WTC11 (cell line): ENCODE data around the gene RCOR3. TPM values are rescaled to one million over a fixed set of nuclear protein-coding genes. Genes with fewer than 3 reads are reported as not detected.

Experiments
- ATAC-seq: fragments of 200-7000 bp; cut with Tn5 transposase; 2 replicates; pipeline ENCODE4 v1.10.0; 2021; ENCODE audit warnings: mild to moderate bottlenecking, moderate library complexity
- CTCF ChIA-PET: fragments of 300-600 bp; sonication (Branson Sonifier 250); formaldehyde crosslinking; loops from one replicate; lab custom pipeline; 2021; ENCODE audit warnings: antibody characterized with exemption; lab: Charles Lee
- POLR2A ChIA-PET: fragments of 350-600 bp; sonication (Branson Sonifier 250); formaldehyde crosslinking; loops from one replicate; lab custom pipeline; 2021; ENCODE audit warnings: antibody characterized with exemption; lab: Charles Lee
- DNase-seq: peaks from one replicate; pipeline ENCODE4 v3.0.0; 2021; ENCODE audit warnings: low spot score
- H3K27ac Mint-ChIP-seq: 2 replicates; pipeline ENCODE4 v1.8.0; 2021; ENCODE audit warnings: mixed read lengths
- H3K27me3 Mint-ChIP-seq: 2 replicates; pipeline ENCODE4 v1.8.0; 2021; ENCODE audit warnings: low read depth, mild to moderate bottlenecking, moderate library complexity, mixed read lengths
- H3K36me3 Mint-ChIP-seq: 2 replicates; pipeline ENCODE4 v1.8.0; 2021; ENCODE audit warnings: mixed read lengths
- H3K4me1 Mint-ChIP-seq: 2 replicates; pipeline ENCODE4 v1.8.0; 2022; ENCODE audit warnings: mixed read lengths
- H3K4me3 Mint-ChIP-seq: 2 replicates; pipeline ENCODE4 v1.8.0; 2021; ENCODE audit warnings: mild to moderate bottlenecking, moderate library complexity, mixed read lengths
- H3K9me3 Mint-ChIP-seq: 2 replicates; pipeline ENCODE4 v1.8.0; 2021; ENCODE audit warnings: mixed read lengths
- ATF1 ChIP-seq: sonication (generic); formaldehyde crosslinking; IDR thresholded peaks from 2 replicates; pipeline ENCODE4 v1.8.1; 2023; ENCODE audit warnings: mild to moderate bottlenecking, moderate library complexity, missing genetic modification reagents
- FOXP1 ChIP-seq: sonication (generic); formaldehyde crosslinking; IDR thresholded peaks from 2 replicates; pipeline ENCODE4 v1.8.0; 2022; ENCODE audit warnings: missing genetic modification reagents, mild to moderate bottlenecking, moderate library complexity, borderline replicate concordance
- GRHL2 ChIP-seq: fragments of 250-450 bp; sonication (Bioruptor Pico); IDR thresholded peaks from 2 replicates; pipeline ENCODE4 v1.8.0; 2022; ENCODE audit warnings: mild to moderate bottlenecking, moderate library complexity; ENCODE audit not compliant: insufficient replicate concordance, severe bottlenecking
- HMGA2 ChIP-seq: fragments of 250-450 bp; sonication (Bioruptor Pico); IDR thresholded peaks from 2 replicates; pipeline ENCODE4 v1.4.0; 2021; ENCODE audit warnings: mild to moderate bottlenecking, moderate library complexity
- IRF2 ChIP-seq: sonication (generic); formaldehyde crosslinking; IDR thresholded peaks from 2 replicates; pipeline ENCODE4 v1.8.0; 2022; ENCODE audit warnings: low read depth, missing genetic modification reagents, borderline replicate concordance
- JAZF1 ChIP-seq: fragments of 250-450 bp; sonication (Bioruptor Pico); IDR thresholded peaks from 2 replicates; pipeline ENCODE4 v1.9.0; 2021; ENCODE audit warnings: moderate library complexity, mild to moderate bottlenecking, inconsistent platforms
- KAT7 ChIP-seq: sonication (generic); formaldehyde crosslinking; IDR thresholded peaks from 2 replicates; pipeline ENCODE4 v1.8.1; 2023; ENCODE audit warnings: missing genetic modification reagents, mild to moderate bottlenecking, borderline replicate concordance
- MXD4 ChIP-seq: fragments of 250-450 bp; sonication (Bioruptor Pico); IDR thresholded peaks from 2 replicates; pipeline ENCODE4 v1.8.0; 2021; ENCODE audit warnings: mild to moderate bottlenecking, moderate library complexity, borderline replicate concordance
- NFE2L1 ChIP-seq: sonication (generic); formaldehyde crosslinking; IDR thresholded peaks from 2 replicates; pipeline ENCODE4 v1.8.1; 2023; ENCODE audit warnings: missing genetic modification reagents
- NR1H2 ChIP-seq: sonication (generic); formaldehyde crosslinking; IDR thresholded peaks from 2 replicates; pipeline ENCODE4 v1.9.0; 2021; ENCODE audit warnings: mild to moderate bottlenecking, moderate library complexity, missing genetic modification reagents
- NR2C2 ChIP-seq: sonication (generic); formaldehyde crosslinking; IDR thresholded peaks from 2 replicates; pipeline ENCODE4 v1.8.0; 2022; ENCODE audit warnings: mild to moderate bottlenecking, missing genetic modification reagents
- NR3C1 ChIP-seq: sonication (generic); formaldehyde crosslinking; conservative IDR thresholded peaks from 2 replicates; pipeline ENCODE4 v1.8.1; 2023; ENCODE audit warnings: low read depth, mild to moderate bottlenecking, missing genetic modification reagents
- ZNF121 ChIP-seq: sonication (generic); formaldehyde crosslinking; IDR thresholded peaks from 2 replicates; pipeline ENCODE4 v1.8.0; 2023; ENCODE audit warnings: missing genetic modification reagents
- ZNF232 ChIP-seq: sonication (generic); formaldehyde crosslinking; IDR thresholded peaks from 2 replicates; pipeline ENCODE4 v1.8.0; 2022; ENCODE audit warnings: mild to moderate bottlenecking, missing genetic modification reagents
- ZNF317 ChIP-seq: sonication (generic); formaldehyde crosslinking; IDR thresholded peaks from 2 replicates; pipeline ENCODE4 v1.8.1; 2023; ENCODE audit warnings: low read depth, mild to moderate bottlenecking, moderate library complexity, missing genetic modification reagents, borderline replicate concordance
- ZNF416 ChIP-seq: fragments of 250-450 bp; sonication (Bioruptor Pico); IDR thresholded peaks from 2 replicates; pipeline ENCODE4 v1.9.0; 2021; ENCODE audit warnings: mild to moderate bottlenecking, inconsistent platforms
- ZNF423 ChIP-seq: fragments of 250-450 bp; sonication (Bioruptor Pico); IDR thresholded peaks from 2 replicates; pipeline ENCODE4 v2.1.2; 2022; ENCODE audit warnings: mild to moderate bottlenecking, moderate library complexity
- total RNA-seq: library from RNA; stranded (reverse); gene quantifications from 3 replicates; pipeline ENCODE4 v1.2.3, GENCODE V29; 2021
- TF ChIP-seq, protein P1 (sequence below): sonication (generic); formaldehyde crosslinking; IDR thresholded peaks from 2 replicates; pipeline ENCODE4 v1.8.1; 2023; ENCODE audit warnings: mild to moderate bottlenecking, missing genetic modification reagents
- TF ChIP-seq, protein P2 (sequence below): sonication (generic); formaldehyde crosslinking; IDR thresholded peaks from 2 replicates; pipeline ENCODE4 v1.8.0; 2023; ENCODE audit warnings: mild to moderate bottlenecking, missing genetic modification reagents
- TF ChIP-seq, protein P3 (sequence below): sonication (generic); formaldehyde crosslinking; IDR thresholded peaks from 2 replicates; pipeline ENCODE4 v1.8.1; 2022; ENCODE audit warnings: mild to moderate bottlenecking, moderate library complexity, missing genetic modification reagents
- TF ChIP-seq, protein P4 (sequence below): sonication (generic); formaldehyde crosslinking; IDR thresholded peaks from 2 replicates; pipeline ENCODE4 v1.8.0; 2022; ENCODE audit warnings: mild to moderate bottlenecking, missing genetic modification reagents
- TF ChIP-seq, protein P5 (sequence below): sonication (generic); formaldehyde crosslinking; IDR thresholded peaks from 2 replicates; pipeline ENCODE4 v1.8.0; 2022; ENCODE audit warnings: mild to moderate bottlenecking, missing genetic modification reagents
- TF ChIP-seq, protein P6 (sequence below): sonication (generic); formaldehyde crosslinking; IDR thresholded peaks from 2 replicates; pipeline ENCODE4 v1.8.0; 2023; ENCODE audit warnings: missing genetic modification reagents
- TF ChIP-seq, protein P7 (sequence below): sonication (generic); formaldehyde crosslinking; IDR thresholded peaks from 2 replicates; pipeline ENCODE4 v1.8.1; 2023; ENCODE audit warnings: mild to moderate bottlenecking, missing genetic modification reagents

Gene RCOR3
- total RNA-seq, 1 experiment from 2014 or later: 35.9 TPM

DNA sequence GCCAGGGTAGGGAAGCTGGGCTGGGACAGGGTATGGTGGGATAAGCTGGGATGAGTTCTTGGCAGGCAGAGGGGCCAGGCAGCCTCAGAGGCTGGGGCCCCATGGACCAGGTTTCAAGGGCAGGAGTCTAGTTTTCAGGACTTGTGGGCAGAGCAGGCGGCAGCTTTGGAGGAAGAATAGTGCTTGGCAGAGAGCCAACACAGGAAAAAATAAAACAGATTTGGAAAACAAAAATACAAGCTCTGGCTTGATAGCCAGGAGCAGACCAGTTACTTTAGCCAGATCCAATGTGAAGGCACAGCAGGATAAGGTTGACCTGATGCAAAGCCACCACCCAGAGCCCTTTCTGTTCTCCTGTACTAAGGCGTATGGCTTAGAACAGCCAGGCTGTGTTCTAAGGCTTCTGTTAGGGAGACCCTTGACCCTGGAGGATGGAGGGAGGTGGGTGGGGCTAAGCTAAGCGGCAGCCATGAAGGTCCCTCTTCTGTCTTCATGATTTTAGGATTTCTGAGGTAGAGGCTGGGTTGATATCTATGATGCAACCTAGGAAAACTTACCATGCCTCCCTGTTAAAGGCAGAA is 73.0 kb downstream of the RCOR3 start (continued):
- TF ChIP-seq NR3C1 (CRISPR knock-in tag) (no peak), JAZF1 (CRISPR knock-in tag) (no peak), ATF1 (no peak), ZNF232 (no peak), ZNF121 (CRISPR knock-in tag) (no peak), NR1H2 (CRISPR knock-in tag) (no peak), NR2C2 (no peak), ZNF416 (no peak), NFE2L1 (no peak)
- TF ChIP-seq, protein P1, sequence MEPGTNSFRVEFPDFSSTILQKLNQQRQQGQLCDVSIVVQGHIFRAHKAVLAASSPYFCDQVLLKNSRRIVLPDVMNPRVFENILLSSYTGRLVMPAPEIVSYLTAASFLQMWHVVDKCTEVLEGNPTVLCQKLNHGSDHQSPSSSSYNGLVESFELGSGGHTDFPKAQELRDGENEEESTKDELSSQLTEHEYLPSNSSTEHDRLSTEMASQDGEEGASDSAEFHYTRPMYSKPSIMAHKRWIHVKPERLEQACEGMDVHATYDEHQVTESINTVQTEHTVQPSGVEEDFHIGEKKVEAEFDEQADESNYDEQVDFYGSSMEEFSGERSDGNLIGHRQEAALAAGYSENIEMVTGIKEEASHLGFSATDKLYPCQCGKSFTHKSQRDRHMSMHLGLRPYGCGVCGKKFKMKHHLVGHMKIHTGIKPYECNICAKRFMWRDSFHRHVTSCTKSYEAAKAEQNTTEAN (CRISPR knock-in tag): no peak
- TF ChIP-seq, protein P2, sequence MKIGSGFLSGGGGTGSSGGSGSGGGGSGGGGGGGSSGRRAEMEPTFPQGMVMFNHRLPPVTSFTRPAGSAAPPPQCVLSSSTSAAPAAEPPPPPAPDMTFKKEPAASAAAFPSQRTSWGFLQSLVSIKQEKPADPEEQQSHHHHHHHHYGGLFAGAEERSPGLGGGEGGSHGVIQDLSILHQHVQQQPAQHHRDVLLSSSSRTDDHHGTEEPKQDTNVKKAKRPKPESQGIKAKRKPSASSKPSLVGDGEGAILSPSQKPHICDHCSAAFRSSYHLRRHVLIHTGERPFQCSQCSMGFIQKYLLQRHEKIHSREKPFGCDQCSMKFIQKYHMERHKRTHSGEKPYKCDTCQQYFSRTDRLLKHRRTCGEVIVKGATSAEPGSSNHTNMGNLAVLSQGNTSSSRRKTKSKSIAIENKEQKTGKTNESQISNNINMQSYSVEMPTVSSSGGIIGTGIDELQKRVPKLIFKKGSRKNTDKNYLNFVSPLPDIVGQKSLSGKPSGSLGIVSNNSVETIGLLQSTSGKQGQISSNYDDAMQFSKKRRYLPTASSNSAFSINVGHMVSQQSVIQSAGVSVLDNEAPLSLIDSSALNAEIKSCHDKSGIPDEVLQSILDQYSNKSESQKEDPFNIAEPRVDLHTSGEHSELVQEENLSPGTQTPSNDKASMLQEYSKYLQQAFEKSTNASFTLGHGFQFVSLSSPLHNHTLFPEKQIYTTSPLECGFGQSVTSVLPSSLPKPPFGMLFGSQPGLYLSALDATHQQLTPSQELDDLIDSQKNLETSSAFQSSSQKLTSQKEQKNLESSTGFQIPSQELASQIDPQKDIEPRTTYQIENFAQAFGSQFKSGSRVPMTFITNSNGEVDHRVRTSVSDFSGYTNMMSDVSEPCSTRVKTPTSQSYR: no peak
- TF ChIP-seq, protein P3, sequence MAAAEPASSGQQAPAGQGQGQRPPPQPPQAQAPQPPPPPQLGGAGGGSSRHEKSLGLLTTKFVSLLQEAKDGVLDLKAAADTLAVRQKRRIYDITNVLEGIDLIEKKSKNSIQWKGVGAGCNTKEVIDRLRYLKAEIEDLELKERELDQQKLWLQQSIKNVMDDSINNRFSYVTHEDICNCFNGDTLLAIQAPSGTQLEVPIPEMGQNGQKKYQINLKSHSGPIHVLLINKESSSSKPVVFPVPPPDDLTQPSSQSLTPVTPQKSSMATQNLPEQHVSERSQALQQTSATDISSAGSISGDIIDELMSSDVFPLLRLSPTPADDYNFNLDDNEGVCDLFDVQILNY (CRISPR knock-in tag): no peak
- TF ChIP-seq, protein P4, sequence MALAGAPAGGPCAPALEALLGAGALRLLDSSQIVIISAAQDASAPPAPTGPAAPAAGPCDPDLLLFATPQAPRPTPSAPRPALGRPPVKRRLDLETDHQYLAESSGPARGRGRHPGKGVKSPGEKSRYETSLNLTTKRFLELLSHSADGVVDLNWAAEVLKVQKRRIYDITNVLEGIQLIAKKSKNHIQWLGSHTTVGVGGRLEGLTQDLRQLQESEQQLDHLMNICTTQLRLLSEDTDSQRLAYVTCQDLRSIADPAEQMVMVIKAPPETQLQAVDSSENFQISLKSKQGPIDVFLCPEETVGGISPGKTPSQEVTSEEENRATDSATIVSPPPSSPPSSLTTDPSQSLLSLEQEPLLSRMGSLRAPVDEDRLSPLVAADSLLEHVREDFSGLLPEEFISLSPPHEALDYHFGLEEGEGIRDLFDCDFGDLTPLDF (CRISPR knock-in tag): no peak

DNA sequence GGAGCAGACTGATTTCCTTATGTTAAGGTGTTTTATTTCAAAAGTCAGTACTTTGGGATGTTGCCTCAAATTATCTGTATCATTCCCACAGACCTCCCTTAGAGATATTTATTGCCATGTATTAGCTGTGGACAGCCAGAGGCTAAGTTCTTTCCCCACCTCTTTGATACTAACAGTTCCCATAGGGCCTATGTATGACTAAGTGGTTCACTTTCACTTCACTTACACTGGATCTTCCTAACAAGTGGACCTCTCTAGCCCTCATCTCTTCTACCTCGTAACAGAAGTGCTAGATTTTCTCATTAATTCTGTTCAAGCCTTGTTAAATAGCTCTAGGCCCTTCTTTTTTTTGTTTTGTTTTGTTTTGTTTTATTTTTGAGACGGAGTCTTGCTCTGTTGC is 73.7 kb downstream of the RCOR3 start:
- ATAC-seq (no peak), DNase-seq (no peak)
- Mint-ChIP-seq H3K4me1 (peaks cover 76% of the 10 kb centered on the region), H3K4me3 (no peak overlapping the region), H3K9me3 (no peaks in the 10 kb centered on the region), H3K27ac (no peak overlapping the region), H3K27me3 (peaks cover 1% of the 10 kb centered on the region; the same call in 1 of the 2 replicates), H3K36me3 (no peaks in the 10 kb centered on the region)
- ChIA-PET CTCF (no interaction called here), POLR2A (no interaction called here)
- TF ChIP-seq JAZF1 (CRISPR knock-in tag) (no peak), ZNF423 (CRISPR knock-in tag) (no peak)

DNA sequence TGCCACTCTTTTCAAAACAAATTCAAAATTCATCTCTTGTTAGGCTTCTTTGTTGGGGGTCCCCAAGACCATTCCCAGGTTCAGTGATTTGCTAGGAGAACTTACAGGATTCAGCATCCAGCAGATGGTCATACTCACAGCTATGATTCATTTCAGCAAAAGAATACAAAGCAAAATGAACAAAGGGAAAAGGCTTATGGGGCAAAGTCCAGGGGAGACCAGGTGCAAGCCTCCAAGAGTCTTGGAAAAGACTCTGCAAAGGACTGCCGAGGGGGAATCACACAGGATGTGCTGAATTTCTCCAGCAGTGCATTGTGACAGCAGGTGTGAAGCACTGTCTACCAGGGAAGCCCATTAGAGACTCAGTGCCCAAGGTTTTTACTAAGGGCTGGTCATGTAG is 74.7 kb downstream of the RCOR3 start:
- DNase-seq (no peak), ATAC-seq (no peak)
- Mint-ChIP-seq H3K9me3 (no peaks in the 10 kb centered on the region), H3K27me3 (no peaks in the 10 kb centered on the region), H3K4me3 (no peak overlapping the region), H3K27ac (peak overlapping the region; percentile 3), H3K36me3 (no peaks in the 10 kb centered on the region), H3K4me1 (peaks cover 71% of the 10 kb centered on the region)
- POLR2A ChIA-PET: no interaction called here
- TF ChIP-seq, protein P5, sequence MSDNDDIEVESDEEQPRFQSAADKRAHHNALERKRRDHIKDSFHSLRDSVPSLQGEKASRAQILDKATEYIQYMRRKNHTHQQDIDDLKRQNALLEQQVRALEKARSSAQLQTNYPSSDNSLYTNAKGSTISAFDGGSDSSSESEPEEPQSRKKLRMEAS (CRISPR knock-in tag): no peak
- TF ChIP-seq FOXP1 (CRISPR knock-in tag): no peak
- no peak for TF ChIP-seq IRF2 (CRISPR knock-in tag)
- TF ChIP-seq ZNF317 (CRISPR knock-in tag): no peak
- TF ChIP-seq ZNF423 (CRISPR knock-in tag): no peak
- no peak for TF ChIP-seq JAZF1 (CRISPR knock-in tag)
- TF ChIP-seq HMGA2 (CRISPR knock-in tag): no peak
- TF ChIP-seq GRHL2 (CRISPR knock-in tag): no peak
- TF ChIP-seq MXD4 (CRISPR knock-in tag): no peak
- no peak for TF ChIP-seq KAT7 (CRISPR knock-in tag)
- TF ChIP-seq, protein P6, sequence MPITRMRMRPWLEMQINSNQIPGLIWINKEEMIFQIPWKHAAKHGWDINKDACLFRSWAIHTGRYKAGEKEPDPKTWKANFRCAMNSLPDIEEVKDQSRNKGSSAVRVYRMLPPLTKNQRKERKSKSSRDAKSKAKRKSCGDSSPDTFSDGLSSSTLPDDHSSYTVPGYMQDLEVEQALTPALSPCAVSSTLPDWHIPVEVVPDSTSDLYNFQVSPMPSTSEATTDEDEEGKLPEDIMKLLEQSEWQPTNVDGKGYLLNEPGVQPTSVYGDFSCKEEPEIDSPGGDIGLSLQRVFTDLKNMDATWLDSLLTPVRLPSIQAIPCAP (CRISPR knock-in tag): no peak
- TF ChIP-seq, protein P7, sequence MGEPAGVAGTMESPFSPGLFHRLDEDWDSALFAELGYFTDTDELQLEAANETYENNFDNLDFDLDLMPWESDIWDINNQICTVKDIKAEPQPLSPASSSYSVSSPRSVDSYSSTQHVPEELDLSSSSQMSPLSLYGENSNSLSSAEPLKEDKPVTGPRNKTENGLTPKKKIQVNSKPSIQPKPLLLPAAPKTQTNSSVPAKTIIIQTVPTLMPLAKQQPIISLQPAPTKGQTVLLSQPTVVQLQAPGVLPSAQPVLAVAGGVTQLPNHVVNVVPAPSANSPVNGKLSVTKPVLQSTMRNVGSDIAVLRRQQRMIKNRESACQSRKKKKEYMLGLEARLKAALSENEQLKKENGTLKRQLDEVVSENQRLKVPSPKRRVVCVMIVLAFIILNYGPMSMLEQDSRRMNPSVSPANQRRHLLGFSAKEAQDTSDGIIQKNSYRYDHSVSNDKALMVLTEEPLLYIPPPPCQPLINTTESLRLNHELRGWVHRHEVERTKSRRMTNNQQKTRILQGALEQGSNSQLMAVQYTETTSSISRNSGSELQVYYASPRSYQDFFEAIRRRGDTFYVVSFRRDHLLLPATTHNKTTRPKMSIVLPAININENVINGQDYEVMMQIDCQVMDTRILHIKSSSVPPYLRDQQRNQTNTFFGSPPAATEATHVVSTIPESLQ (CRISPR knock-in tag): no peak
- CTCF ChIA-PET: interaction anchor here (1.1 kb wide), 1 partner anchor 11 kb away, joined by 3 read pairs; no protein-coding TSS in a partner anchor
